ENCODE data around the gene U2AF1.
"Not testable (repeated sequence)": the region's sequence is repeated elsewhere in the genome, so short reads cannot be mapped to it uniquely, and the experiment has no call there.

U2AF1 gene

GRCh38 chr21:43107794-43108137 lies 396 bp upstream of the U2AF1 start:
- H3K4me1 ChIP-seq (ENCODE audit: control insufficient read depth, insufficient read depth, low read length); H3K36me3 ChIP-seq (ENCODE audit: control insufficient read depth, insufficient read depth, low read length); H3K4me3 ChIP-seq (ENCODE audit: low read length); H3K27me3 ChIP-seq (ENCODE audit: control insufficient read depth, insufficient read depth, low read length); H3K9me3 ChIP-seq (ENCODE audit: control insufficient read depth, low read length); H3K9ac ChIP-seq (ENCODE audit: low read length): not testable (repeated sequence)

GRCh38 chr21:43104642-43105041 lies 2.7 kb downstream of the U2AF1 start:
- not testable (repeated sequence) for H3K4me1 ChIP-seq (ENCODE audit: control insufficient read depth, insufficient read depth, low read length); H3K4me3 ChIP-seq (ENCODE audit: low read length); H3K9me3 ChIP-seq (ENCODE audit: control insufficient read depth, low read length); H3K36me3 ChIP-seq (ENCODE audit: control insufficient read depth, insufficient read depth, low read length); H3K9ac ChIP-seq (ENCODE audit: low read length); H3K27me3 ChIP-seq (ENCODE audit: control insufficient read depth, insufficient read depth, low read length)

DNA sequence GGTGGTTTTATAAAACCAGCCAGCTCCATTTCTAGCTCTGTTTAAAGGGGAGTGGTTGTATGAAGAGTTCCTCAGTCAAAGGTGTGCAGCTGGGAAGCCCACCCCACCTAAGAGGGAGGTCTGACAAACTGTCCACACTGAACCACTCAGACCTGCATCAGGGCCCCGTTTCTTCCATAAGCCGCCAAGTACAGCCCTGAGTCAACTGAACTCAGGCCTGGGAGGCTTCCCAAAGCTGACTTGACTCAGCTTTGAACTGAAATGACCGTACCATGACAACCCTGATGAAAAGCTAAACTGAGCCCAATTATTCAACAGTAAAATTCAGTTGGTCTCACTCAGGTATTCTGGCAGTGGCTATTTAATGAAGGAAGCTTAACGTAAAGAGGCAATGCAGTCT lies 5.1 kb downstream of the U2AF1 start:
- H3K36me3 ChIP-seq (ENCODE audit: control insufficient read depth, insufficient read depth, low read length); H3K4me1 ChIP-seq (ENCODE audit: control insufficient read depth, insufficient read depth, low read length); H3K9me3 ChIP-seq (ENCODE audit: control insufficient read depth, low read length); H3K9ac ChIP-seq (ENCODE audit: low read length); H3K4me3 ChIP-seq (ENCODE audit: low read length); H3K27me3 ChIP-seq (ENCODE audit: control insufficient read depth, insufficient read depth, low read length): not testable (repeated sequence)

- H3K4me1 ChIP-seq (ENCODE audit: control insufficient read depth, insufficient read depth, low read length); H3K27me3 ChIP-seq (ENCODE audit: control insufficient read depth, insufficient read depth, low read length); H3K4me3 ChIP-seq (ENCODE audit: low read length); H3K9me3 ChIP-seq (ENCODE audit: control insufficient read depth, low read length); H3K36me3 ChIP-seq (ENCODE audit: control insufficient read depth, insufficient read depth, low read length); H3K9ac ChIP-seq (ENCODE audit: low read length): not testable (repeated sequence)
Observed at GRCh38 chr21:43101676-43102075, 5.7 kb downstream of the U2AF1 start.

GRCh38 chr21:43101000-43101399 lies 6.4 kb downstream of the U2AF1 start:
- not testable (repeated sequence) for H3K9ac ChIP-seq (ENCODE audit: low read length); H3K27me3 ChIP-seq (ENCODE audit: control insufficient read depth, insufficient read depth, low read length); H3K4me1 ChIP-seq (ENCODE audit: control insufficient read depth, insufficient read depth, low read length); H3K9me3 ChIP-seq (ENCODE audit: control insufficient read depth, low read length); H3K4me3 ChIP-seq (ENCODE audit: low read length); H3K36me3 ChIP-seq (ENCODE audit: control insufficient read depth, insufficient read depth, low read length)

GRCh38 chr21:43091979-43092614 lies 15.3 kb downstream of the U2AF1 start:
- H3K4me1 ChIP-seq (ENCODE audit: control insufficient read depth, insufficient read depth, low read length); H3K36me3 ChIP-seq (ENCODE audit: control insufficient read depth, insufficient read depth, low read length); H3K9ac ChIP-seq (ENCODE audit: low read length); H3K27me3 ChIP-seq (ENCODE audit: control insufficient read depth, insufficient read depth, low read length); H3K9me3 ChIP-seq (ENCODE audit: control insufficient read depth, low read length); H3K4me3 ChIP-seq (ENCODE audit: low read length): not testable (repeated sequence)

DNA sequence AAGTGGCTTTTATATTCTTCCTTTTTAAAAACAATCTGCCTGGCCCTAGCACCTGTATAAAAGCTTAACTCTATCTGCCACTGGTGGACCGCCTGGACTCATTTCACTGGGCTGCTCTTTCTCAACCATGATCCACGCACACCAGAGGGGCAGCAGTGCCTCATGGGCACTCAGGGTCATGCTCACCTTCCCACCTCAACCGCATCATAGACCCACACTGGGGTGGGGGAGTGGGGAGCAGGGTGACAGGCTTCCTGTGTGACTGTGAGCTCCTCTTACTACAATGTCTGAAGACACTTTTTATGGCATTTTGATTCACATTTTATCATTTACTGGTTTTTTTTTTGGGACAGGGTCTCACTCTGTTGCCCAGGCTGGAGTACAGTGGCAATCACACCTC lies 16.4 kb downstream of the U2AF1 start:
- H3K4me1 ChIP-seq (ENCODE audit: control insufficient read depth, insufficient read depth, low read length); H3K4me3 ChIP-seq (ENCODE audit: low read length); H3K9me3 ChIP-seq (ENCODE audit: control insufficient read depth, low read length); H3K9ac ChIP-seq (ENCODE audit: low read length); H3K36me3 ChIP-seq (ENCODE audit: control insufficient read depth, insufficient read depth, low read length); H3K27me3 ChIP-seq (ENCODE audit: control insufficient read depth, insufficient read depth, low read length): not testable (repeated sequence)

GRCh38 chr21:43089463-43089862 lies 17.9 kb downstream of the U2AF1 start:
- H3K27me3 ChIP-seq (ENCODE audit: control insufficient read depth, insufficient read depth, low read length); H3K9me3 ChIP-seq (ENCODE audit: control insufficient read depth, low read length); H3K4me1 ChIP-seq (ENCODE audit: control insufficient read depth, insufficient read depth, low read length); H3K4me3 ChIP-seq (ENCODE audit: low read length); H3K36me3 ChIP-seq (ENCODE audit: control insufficient read depth, insufficient read depth, low read length); H3K9ac ChIP-seq (ENCODE audit: low read length): not testable (repeated sequence)

GRCh38 chr21:43082587-43083300 lies 24.6 kb downstream of the U2AF1 start:
- H3K4me3 ChIP-seq (ENCODE audit: low read length); H3K9me3 ChIP-seq (ENCODE audit: control insufficient read depth, low read length); H3K36me3 ChIP-seq (ENCODE audit: control insufficient read depth, insufficient read depth, low read length); H3K27me3 ChIP-seq (ENCODE audit: control insufficient read depth, insufficient read depth, low read length); H3K9ac ChIP-seq (ENCODE audit: low read length); H3K4me1 ChIP-seq (ENCODE audit: control insufficient read depth, insufficient read depth, low read length): not testable (repeated sequence)

DNA sequence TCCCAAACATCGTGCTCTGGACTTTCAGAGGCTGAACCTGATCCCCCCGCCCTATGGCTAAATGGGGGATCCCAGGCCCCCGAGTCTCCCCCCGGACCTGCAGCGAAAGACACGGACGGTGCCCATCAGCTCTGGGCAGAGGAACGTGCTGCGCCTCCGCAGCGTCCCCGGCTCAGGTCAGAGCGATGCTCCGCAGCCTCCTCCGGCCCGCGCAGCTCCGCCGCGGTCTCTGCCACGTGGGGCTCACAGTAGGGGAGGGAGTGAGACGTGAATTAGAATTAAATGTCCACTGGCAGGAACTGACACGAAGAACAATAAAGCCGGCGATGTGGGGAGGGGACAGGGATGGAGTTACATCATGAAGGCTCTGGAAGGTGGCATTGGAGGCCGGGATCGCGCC lies 30.7 kb downstream of the U2AF1 start:
- not testable (repeated sequence) for H3K9ac ChIP-seq (ENCODE audit: low read length); H3K9me3 ChIP-seq (ENCODE audit: control insufficient read depth, low read length); H3K27me3 ChIP-seq (ENCODE audit: control insufficient read depth, insufficient read depth, low read length); H3K4me3 ChIP-seq (ENCODE audit: low read length); H3K4me1 ChIP-seq (ENCODE audit: control insufficient read depth, insufficient read depth, low read length); H3K36me3 ChIP-seq (ENCODE audit: control insufficient read depth, insufficient read depth, low read length)

DNA sequence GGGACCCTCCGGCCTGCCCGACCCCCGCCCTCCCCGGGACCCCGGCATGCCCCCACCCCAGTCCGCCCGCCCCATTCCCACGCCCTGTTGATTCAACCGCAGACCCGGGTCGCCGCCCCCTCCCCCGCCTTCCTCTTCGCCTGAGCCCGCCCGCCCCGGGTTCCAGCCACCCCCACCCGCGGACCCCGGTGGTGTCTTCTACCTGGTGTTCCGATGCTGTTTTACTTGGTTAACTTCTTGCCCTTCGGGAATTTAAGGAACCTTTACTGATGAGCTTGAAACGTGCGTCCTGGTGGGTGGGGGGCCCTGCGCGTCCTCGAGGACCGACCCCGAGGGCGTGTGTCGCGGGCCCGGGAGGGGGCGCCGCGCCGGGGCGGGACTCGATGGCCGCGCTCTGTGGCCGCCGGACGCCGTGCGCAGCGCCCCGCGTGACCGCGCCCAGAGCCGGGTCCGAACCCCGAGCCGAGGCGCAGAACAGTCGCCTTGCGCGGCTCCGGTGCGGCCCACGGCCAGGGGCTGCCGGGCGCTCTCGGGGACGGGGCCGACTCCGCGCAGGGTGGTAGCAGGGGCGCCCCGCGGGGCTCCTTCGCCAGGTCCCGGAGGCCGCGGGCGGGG lies 31.2 kb downstream of the U2AF1 start:
- H3K4me3 ChIP-seq (ENCODE audit: low read length); H3K27me3 ChIP-seq (ENCODE audit: control insufficient read depth, insufficient read depth, low read length); H3K36me3 ChIP-seq (ENCODE audit: control insufficient read depth, insufficient read depth, low read length); H3K4me1 ChIP-seq (ENCODE audit: control insufficient read depth, insufficient read depth, low read length); H3K9me3 ChIP-seq (ENCODE audit: control insufficient read depth, low read length); H3K9ac ChIP-seq (ENCODE audit: low read length): not testable (repeated sequence)

- not testable (repeated sequence) for H3K27me3 ChIP-seq (ENCODE audit: control insufficient read depth, insufficient read depth, low read length); H3K36me3 ChIP-seq (ENCODE audit: control insufficient read depth, insufficient read depth, low read length); H3K9ac ChIP-seq (ENCODE audit: low read length); H3K4me1 ChIP-seq (ENCODE audit: control insufficient read depth, insufficient read depth, low read length); H3K4me3 ChIP-seq (ENCODE audit: low read length); H3K9me3 ChIP-seq (ENCODE audit: control insufficient read depth, low read length)
Observed at GRCh38 chr21:43075170-43076022, 32.0 kb downstream of the U2AF1 start, which contains the start of gene CBS. TSS of gene CBS (minus strand) at chr21:43075835. CDS start at chr21:43072193, 3,642 bp downstream.

Measured in mucosa of stomach (tissue), 1 donor.